ENCODE measurements around the gene MYL9. TPM values are rescaled to one million over a fixed set of nuclear protein-coding genes. Genes with fewer than 3 reads are reported as not detected.
A peak's percentile ranks its signal among the peaks of the same experiment; 100 is the strongest.

Gene MYL9
- total and polyA plus RNA-seq, 10 of the 15 experiments (the other 5 are each of a cell fraction or from before 2014, with no cell fraction given), result 0.28 to 1.7 (median 0.63) TPM; not detected in 3

DNA sequence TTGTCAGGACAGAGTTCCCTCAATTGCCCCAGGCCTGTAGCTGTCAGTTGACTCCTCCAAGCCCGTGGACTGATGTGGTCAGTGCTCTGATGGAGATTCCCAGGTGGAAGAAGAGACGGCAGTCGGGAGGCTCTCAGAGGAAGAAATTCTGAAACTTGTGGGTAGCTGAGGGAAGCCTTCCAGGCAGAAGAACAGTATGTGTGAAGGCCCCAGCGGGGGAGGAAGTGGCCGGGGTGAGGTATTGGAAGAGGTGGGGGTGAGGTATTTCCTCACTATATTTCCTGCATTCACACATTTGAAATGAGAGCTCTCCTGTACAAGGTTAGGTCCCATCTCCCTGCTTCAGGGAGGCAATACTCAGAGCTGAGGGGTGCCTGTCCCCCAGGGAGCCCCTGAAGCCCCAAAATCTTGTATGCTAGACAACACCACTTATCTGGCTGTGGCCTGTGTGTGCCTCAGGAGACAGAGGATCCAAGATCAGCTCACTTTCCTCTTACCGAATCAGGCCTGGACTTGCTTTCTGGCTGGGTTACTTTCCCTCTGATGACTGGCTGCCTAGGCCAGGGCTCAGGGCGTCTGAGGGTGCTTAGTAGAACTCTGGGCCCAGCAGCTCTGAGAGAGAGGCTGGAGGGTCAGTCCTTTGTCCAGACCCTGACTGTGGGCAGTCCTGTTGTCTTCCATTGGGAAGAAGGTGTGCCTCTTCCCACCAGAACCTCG lies 49.3 kb upstream of the MYL9 start:
- H4K20me1 ChIP-seq (ENCODE audit: control insufficient read depth, insufficient read depth), result no peaks in the 10 kb centered on the region; the same call in 1 of the 2 replicates
- H3K36me3 ChIP-seq (ENCODE audit: control insufficient read depth in 2 of 2, insufficient read depth in 2 of 2, low read length in 1 of 2), result peaks cover 0 to 12% of the 10 kb centered on the region in 2 experiments; a peak in 2 of 4 replicates
- FAIRE-seq (no peak), DNase-seq (ENCODE audit: low read depth, low spot score) (no peak), ATAC-seq (peak; percentile 87)
- peak overlapping the region; percentile 18; the same call in 1 of the 2 replicates for H3K4me2 ChIP-seq (ENCODE audit: control insufficient read depth, insufficient read depth)
- H3K4me3 ChIP-seq, result no peak overlapping the region
- BruUV-seq (replicated peaks), result no TSS peak
- ChIA-PET RAD21 (ENCODE audit: unreplicated experiment) (interaction anchor here (0.7 to 2.3 kb wide), 11 partner anchors 9 to 290 kb away, joined by 3 to 17 read pairs (median 5); no protein-coding TSS in a partner anchor), POLR2A (interaction anchor here (0.7 to 1.4 kb wide), 4 partner anchors 9 to 27 kb away, joined by 3 to 5 read pairs (median 4); no protein-coding TSS in a partner anchor), SMC1A (ENCODE audit: uncharacterized antibody, unreplicated experiment) (interaction anchor here (0.6 to 2.3 kb wide), 11 partner anchors 8 to 286 kb away, joined by 3 to 17 read pairs (median 4); no protein-coding TSS in a partner anchor), CTCF (interaction anchor here (0.7 to 2.5 kb wide), 8 partner anchors 12 to 289 kb away, joined by 3 to 12 read pairs (median 10); no protein-coding TSS in a partner anchor)
- H3K9me3 ChIP-seq (replicated peaks; ENCODE audit: control insufficient read depth, insufficient read depth, low read length), result no peaks in the 10 kb centered on the region
- in situ Hi-C loops (cut with MboI) (no loop called here), intact Hi-C loops (cut with micrococcal nuclease; ENCODE audit: unreplicated experiment) (no loop called here)
- H2AFZ ChIP-seq (ENCODE audit: control insufficient read depth, low read depth, low read length), result no peak overlapping the region
- H3K79me2 ChIP-seq (ENCODE audit: control insufficient read depth, insufficient read depth, low read length), result peaks cover 3% of the 10 kb centered on the region; the same call in 1 of the 2 replicates
- 3% methylated on average over 8 of the region's 8 CpGs for WGBS (ENCODE audit: insufficient coverage, insufficient replicate concordance, low lambda C conversion rate, missing lambda C conversion rate)
- peak overlapping the region; percentile 59 for H3K27ac ChIP-seq (ENCODE audit: control insufficient read depth, insufficient read depth)
- H3K4me1 ChIP-seq (ENCODE audit: control insufficient read depth, insufficient read depth, low read length), result peaks cover 21% of the 10 kb centered on the region
- H3K27me3 ChIP-seq (replicated peaks in 1 of 2; ENCODE audit: control insufficient read depth in 2 of 2, insufficient read depth in 2 of 2, low read length in 1 of 2), result no peaks in the 10 kb centered on the region
- no peak overlapping the region for H3K9ac ChIP-seq (ENCODE audit: control insufficient read depth, insufficient read depth, low read length)
- TF ChIP-seq TCF7 (IDR thresholded peaks at IDR 0.05; ENCODE audit: borderline replicate concordance) (no peak), ZNF687 (IDR thresholded peaks at IDR 0.05) (no peak), EGR1 (IDR thresholded peaks at IDR 0.05; ENCODE audit: borderline replicate concordance in 1 of 2, low read depth in 2 of 2, low read length in 2 of 2) (peak in 1 of 2 experiments; percentile 76; a peak in 2 of 3 replicates), HDGF (IDR thresholded peaks at IDR 0.05) (no peak), NBN (IDR thresholded peaks at IDR 0.05) (0 out of 2 replicates have a peak, but pooled peaks have one; percentile 55), RUNX3 (IDR thresholded peaks at IDR 0.05; ENCODE audit: low read length) (peak; percentile 63), SPI1 (IDR thresholded peaks at IDR 0.05; ENCODE audit: borderline replicate concordance, insufficient read depth, low read depth, low read length) (peak; percentile 84), GABPA (IDR thresholded peaks at IDR 0.05; ENCODE audit: low read depth) (no peak), ZNF274 (IDR thresholded peaks at IDR 0.05; ENCODE audit: insufficient read depth, insufficient read length) (no peak), MEF2B (IDR thresholded peaks at IDR 0.05; ENCODE audit: partially characterized antibody, poor library complexity, severe bottlenecking) (no peak), MTA2 (IDR thresholded peaks at IDR 0.05; ENCODE audit: low read depth) (no peak), DPF2 (IDR thresholded peaks at IDR 0.05) (peak; percentile 31; the same call in 1 of the 2 replicates), IKZF2 (IDR thresholded peaks at IDR 0.05) (peak; percentile 86 to 92), TCF12 (IDR thresholded peaks at IDR 0.05; ENCODE audit: low read depth, low read length) (no peak), EED (IDR thresholded peaks at IDR 0.05; ENCODE audit: low read depth) (peak; percentile 77), ETV6 (conservative IDR thresholded peaks at IDR 0.05 in 1 of 2, IDR thresholded peaks at IDR 0.05 in 1 of 2; ENCODE audit: borderline replicate concordance in 1 of 2, low read depth in 1 of 2) (peak in 1 of 2 experiments; percentile 89; a peak in 2 of 4 replicates)
- TF ChIP-seq, protein P1, sequence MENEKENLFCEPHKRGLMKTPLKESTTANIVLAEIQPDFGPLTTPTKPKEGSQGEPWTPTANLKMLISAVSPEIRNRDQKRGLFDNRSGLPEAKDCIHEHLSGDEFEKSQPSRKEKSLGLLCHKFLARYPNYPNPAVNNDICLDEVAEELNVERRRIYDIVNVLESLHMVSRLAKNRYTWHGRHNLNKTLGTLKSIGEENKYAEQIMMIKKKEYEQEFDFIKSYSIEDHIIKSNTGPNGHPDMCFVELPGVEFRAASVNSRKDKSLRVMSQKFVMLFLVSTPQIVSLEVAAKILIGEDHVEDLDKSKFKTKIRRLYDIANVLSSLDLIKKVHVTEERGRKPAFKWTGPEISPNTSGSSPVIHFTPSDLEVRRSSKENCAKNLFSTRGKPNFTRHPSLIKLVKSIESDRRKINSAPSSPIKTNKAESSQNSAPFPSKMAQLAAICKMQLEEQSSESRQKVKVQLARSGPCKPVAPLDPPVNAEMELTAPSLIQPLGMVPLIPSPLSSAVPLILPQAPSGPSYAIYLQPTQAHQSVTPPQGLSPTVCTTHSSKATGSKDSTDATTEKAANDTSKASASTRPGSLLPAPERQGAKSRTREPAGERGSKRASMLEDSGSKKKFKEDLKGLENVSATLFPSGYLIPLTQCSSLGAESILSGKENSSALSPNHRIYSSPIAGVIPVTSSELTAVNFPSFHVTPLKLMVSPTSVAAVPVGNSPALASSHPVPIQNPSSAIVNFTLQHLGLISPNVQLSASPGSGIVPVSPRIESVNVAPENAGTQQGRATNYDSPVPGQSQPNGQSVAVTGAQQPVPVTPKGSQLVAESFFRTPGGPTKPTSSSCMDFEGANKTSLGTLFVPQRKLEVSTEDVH (IDR thresholded peaks at IDR 0.05; ENCODE audit: low read depth, partially characterized antibody), result no peak

All from GM12878 (cell line).